H1 (cell line): ENCODE data around the gene RPTOR.

Source experiments
- EZH2 ChIP-seq: fragments of 200-600 bp; sonication (generic); IDR thresholded peaks from 2 replicates; pipeline ENCODE4 v1.7.1; 2012; ENCODE audit warnings: low read depth, mild to moderate bottlenecking, moderate library complexity, low read length, inconsistent platforms; ENCODE audit not compliant: severe bottlenecking
- FOSL1 ChIP-seq: IDR thresholded peaks from 2 replicates; pipeline ENCODE4 v1.6.1; 2011; ENCODE audit warnings: mild to moderate bottlenecking, low read depth, low read length, moderate library complexity; ENCODE audit not compliant: insufficient read depth
- JUN ChIP-seq: IDR thresholded peaks from 2 replicates; pipeline ENCODE4 v1.6.1; 2011; ENCODE audit warnings: low read depth, mild to moderate bottlenecking, improper control_type of control experiment, low read length
- MAFK ChIP-seq: IDR thresholded peaks from 2 replicates; pipeline ENCODE4 v1.6.1; 2012; ENCODE audit warnings: low read depth, mild to moderate bottlenecking, improper control_type of control experiment, low read length
- PHF8 ChIP-seq: fragments of 200-600 bp; sonication (generic); conservative IDR thresholded peaks from 2 replicates; pipeline ENCODE4 v1.7.1; 2012; ENCODE audit warnings: low read depth, mild to moderate bottlenecking, inconsistent platforms, low read length, moderate library complexity
- POLR2A ChIP-seq, 2 experiments: IDR thresholded peaks; 1 replicate in 1 of 2; 2 replicates in 1 of 2; pipeline ENCODE4 v1.6.1; 2011; ENCODE audit warnings: low read depth in 2 of 2, low read length in 2 of 2, mild to moderate bottlenecking in 2 of 2; ENCODE audit errors: control extremely low read depth in 1 of 2
- POLR2AphosphoS5 ChIP-seq: IDR thresholded peaks from 2 replicates; pipeline ENCODE4 v1.6.1; 2011; ENCODE audit warnings: low read depth, low read length
- RAD21 ChIP-seq, 2 experiments: IDR thresholded peaks in 1 of 2; conservative IDR thresholded peaks in 1 of 2; 2 replicates each; pipeline ENCODE4 v1.6.1; 2011; ENCODE audit warnings: low read depth in 2 of 2, low read length in 2 of 2, improper control_type of control experiment in 1 of 2, inconsistent platforms in 1 of 2, mild to moderate bottlenecking in 1 of 2, moderate library complexity in 1 of 2
- SIRT6 ChIP-seq: IDR thresholded peaks from one replicate; pipeline ENCODE4 v1.7.1; 2012; ENCODE audit warnings: low read length, inconsistent platforms
- TBP ChIP-seq: IDR thresholded peaks from 2 replicates; pipeline ENCODE4 v1.6.1; 2011; ENCODE audit warnings: low read depth, low read length, improper control_type of control experiment
- YY1 ChIP-seq: IDR thresholded peaks from 2 replicates; pipeline ENCODE4 v1.6.1; 2011; ENCODE audit warnings: low read depth, mild to moderate bottlenecking, low read length
- TF ChIP-seq, protein P1 (sequence below), 3 experiments: IDR thresholded peaks; 1 replicate in 2 of 3; 2 replicates in 1 of 3; pipeline versions ENCODE4 v1.5.1 to v1.6.1; 2011; ENCODE audit warnings: low read length in 3 of 3, mild to moderate bottlenecking in 3 of 3, inconsistent platforms in 2 of 3, low read depth in 1 of 3, moderate library complexity in 1 of 3; ENCODE audit not compliant: insufficient read depth in 1 of 3; ENCODE audit errors: control extremely low read depth in 1 of 3
- TF ChIP-seq, protein P2 (sequence below): fragments of 300-600 bp; sonication (generic); IDR thresholded peaks from 2 replicates; pipeline ENCODE4 v1.7.1; 2012; ENCODE audit warnings: low read length, moderate library complexity, mild to moderate bottlenecking, inconsistent platforms; ENCODE audit not compliant: insufficient replicate concordance

- TF ChIP-seq, protein P1, sequence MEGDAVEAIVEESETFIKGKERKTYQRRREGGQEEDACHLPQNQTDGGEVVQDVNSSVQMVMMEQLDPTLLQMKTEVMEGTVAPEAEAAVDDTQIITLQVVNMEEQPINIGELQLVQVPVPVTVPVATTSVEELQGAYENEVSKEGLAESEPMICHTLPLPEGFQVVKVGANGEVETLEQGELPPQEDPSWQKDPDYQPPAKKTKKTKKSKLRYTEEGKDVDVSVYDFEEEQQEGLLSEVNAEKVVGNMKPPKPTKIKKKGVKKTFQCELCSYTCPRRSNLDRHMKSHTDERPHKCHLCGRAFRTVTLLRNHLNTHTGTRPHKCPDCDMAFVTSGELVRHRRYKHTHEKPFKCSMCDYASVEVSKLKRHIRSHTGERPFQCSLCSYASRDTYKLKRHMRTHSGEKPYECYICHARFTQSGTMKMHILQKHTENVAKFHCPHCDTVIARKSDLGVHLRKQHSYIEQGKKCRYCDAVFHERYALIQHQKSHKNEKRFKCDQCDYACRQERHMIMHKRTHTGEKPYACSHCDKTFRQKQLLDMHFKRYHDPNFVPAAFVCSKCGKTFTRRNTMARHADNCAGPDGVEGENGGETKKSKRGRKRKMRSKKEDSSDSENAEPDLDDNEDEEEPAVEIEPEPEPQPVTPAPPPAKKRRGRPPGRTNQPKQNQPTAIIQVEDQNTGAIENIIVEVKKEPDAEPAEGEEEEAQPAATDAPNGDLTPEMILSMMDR (IDR thresholded peaks at IDR 0.05; ENCODE audit: control extremely low read depth in 1 of 3, insufficient read depth in 1 of 3, low read depth in 1 of 3, low read length in 3 of 3), result no peak
- no peak for TF ChIP-seq MAFK
- TF ChIP-seq EZH2, result no peak
- no peak for TF ChIP-seq FOSL1
- no peak for TF ChIP-seq POLR2A (IDR thresholded peaks at IDR 0.05; ENCODE audit: control extremely low read depth in 1 of 2, low read depth in 2 of 2, low read length in 2 of 2)
- TF ChIP-seq SIRT6, result no peak
- TF ChIP-seq YY1, result no peak
- no peak for TF ChIP-seq TBP
- TF ChIP-seq PHF8, result no peak
- TF ChIP-seq POLR2AphosphoS5, result no peak
- TF ChIP-seq RAD21 (IDR thresholded peaks at IDR 0.05 in 1 of 2, conservative IDR thresholded peaks at IDR 0.05 in 1 of 2; ENCODE audit: low read depth in 2 of 2, low read length in 2 of 2), result no peak
- TF ChIP-seq, protein P2, sequence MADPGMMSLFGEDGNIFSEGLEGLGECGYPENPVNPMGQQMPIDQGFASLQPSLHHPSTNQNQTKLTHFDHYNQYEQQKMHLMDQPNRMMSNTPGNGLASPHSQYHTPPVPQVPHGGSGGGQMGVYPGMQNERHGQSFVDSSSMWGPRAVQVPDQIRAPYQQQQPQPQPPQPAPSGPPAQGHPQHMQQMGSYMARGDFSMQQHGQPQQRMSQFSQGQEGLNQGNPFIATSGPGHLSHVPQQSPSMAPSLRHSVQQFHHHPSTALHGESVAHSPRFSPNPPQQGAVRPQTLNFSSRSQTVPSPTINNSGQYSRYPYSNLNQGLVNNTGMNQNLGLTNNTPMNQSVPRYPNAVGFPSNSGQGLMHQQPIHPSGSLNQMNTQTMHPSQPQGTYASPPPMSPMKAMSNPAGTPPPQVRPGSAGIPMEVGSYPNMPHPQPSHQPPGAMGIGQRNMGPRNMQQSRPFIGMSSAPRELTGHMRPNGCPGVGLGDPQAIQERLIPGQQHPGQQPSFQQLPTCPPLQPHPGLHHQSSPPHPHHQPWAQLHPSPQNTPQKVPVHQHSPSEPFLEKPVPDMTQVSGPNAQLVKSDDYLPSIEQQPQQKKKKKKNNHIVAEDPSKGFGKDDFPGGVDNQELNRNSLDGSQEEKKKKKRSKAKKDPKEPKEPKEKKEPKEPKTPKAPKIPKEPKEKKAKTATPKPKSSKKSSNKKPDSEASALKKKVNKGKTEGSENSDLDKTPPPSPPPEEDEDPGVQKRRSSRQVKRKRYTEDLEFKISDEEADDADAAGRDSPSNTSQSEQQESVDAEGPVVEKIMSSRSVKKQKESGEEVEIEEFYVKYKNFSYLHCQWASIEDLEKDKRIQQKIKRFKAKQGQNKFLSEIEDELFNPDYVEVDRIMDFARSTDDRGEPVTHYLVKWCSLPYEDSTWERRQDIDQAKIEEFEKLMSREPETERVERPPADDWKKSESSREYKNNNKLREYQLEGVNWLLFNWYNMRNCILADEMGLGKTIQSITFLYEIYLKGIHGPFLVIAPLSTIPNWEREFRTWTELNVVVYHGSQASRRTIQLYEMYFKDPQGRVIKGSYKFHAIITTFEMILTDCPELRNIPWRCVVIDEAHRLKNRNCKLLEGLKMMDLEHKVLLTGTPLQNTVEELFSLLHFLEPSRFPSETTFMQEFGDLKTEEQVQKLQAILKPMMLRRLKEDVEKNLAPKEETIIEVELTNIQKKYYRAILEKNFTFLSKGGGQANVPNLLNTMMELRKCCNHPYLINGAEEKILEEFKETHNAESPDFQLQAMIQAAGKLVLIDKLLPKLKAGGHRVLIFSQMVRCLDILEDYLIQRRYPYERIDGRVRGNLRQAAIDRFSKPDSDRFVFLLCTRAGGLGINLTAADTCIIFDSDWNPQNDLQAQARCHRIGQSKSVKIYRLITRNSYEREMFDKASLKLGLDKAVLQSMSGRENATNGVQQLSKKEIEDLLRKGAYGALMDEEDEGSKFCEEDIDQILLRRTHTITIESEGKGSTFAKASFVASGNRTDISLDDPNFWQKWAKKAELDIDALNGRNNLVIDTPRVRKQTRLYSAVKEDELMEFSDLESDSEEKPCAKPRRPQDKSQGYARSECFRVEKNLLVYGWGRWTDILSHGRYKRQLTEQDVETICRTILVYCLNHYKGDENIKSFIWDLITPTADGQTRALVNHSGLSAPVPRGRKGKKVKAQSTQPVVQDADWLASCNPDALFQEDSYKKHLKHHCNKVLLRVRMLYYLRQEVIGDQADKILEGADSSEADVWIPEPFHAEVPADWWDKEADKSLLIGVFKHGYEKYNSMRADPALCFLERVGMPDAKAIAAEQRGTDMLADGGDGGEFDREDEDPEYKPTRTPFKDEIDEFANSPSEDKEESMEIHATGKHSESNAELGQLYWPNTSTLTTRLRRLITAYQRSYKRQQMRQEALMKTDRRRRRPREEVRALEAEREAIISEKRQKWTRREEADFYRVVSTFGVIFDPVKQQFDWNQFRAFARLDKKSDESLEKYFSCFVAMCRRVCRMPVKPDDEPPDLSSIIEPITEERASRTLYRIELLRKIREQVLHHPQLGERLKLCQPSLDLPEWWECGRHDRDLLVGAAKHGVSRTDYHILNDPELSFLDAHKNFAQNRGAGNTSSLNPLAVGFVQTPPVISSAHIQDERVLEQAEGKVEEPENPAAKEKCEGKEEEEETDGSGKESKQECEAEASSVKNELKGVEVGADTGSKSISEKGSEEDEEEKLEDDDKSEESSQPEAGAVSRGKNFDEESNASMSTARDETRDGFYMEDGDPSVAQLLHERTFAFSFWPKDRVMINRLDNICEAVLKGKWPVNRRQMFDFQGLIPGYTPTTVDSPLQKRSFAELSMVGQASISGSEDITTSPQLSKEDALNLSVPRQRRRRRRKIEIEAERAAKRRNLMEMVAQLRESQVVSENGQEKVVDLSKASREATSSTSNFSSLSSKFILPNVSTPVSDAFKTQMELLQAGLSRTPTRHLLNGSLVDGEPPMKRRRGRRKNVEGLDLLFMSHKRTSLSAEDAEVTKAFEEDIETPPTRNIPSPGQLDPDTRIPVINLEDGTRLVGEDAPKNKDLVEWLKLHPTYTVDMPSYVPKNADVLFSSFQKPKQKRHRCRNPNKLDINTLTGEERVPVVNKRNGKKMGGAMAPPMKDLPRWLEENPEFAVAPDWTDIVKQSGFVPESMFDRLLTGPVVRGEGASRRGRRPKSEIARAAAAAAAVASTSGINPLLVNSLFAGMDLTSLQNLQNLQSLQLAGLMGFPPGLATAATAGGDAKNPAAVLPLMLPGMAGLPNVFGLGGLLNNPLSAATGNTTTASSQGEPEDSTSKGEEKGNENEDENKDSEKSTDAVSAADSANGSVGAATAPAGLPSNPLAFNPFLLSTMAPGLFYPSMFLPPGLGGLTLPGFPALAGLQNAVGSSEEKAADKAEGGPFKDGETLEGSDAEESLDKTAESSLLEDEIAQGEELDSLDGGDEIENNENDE, result no peak
- TF ChIP-seq JUN, result no peak
Measured at GRCh38 chr17:80879723-80880647, 335.3 kb downstream of the RPTOR start.
